ENCODE data around the gene PNMA6A.

DNA sequence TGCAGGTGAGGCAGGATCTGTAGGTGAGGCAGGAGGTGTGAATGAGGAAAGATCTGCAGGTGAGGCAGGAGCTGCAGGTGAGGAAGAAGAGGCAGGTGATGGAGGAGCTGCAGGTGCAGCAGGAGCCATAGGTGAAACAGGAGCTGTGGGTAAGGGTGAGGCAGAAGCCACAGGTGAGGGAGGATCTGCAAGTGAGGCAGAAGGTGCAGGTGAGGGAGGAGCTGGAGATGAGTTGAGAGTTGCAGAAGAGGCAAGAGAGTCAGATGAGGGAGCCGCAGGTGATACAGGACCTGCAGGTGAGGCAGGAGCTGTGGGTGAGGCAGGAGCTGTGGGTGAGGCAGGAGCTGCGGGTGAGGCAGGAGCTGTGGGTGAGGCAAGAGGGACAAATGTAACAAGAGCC is 43.1 kb upstream of the PNMA6A start:
- TF ChIP-seq, protein P1, sequence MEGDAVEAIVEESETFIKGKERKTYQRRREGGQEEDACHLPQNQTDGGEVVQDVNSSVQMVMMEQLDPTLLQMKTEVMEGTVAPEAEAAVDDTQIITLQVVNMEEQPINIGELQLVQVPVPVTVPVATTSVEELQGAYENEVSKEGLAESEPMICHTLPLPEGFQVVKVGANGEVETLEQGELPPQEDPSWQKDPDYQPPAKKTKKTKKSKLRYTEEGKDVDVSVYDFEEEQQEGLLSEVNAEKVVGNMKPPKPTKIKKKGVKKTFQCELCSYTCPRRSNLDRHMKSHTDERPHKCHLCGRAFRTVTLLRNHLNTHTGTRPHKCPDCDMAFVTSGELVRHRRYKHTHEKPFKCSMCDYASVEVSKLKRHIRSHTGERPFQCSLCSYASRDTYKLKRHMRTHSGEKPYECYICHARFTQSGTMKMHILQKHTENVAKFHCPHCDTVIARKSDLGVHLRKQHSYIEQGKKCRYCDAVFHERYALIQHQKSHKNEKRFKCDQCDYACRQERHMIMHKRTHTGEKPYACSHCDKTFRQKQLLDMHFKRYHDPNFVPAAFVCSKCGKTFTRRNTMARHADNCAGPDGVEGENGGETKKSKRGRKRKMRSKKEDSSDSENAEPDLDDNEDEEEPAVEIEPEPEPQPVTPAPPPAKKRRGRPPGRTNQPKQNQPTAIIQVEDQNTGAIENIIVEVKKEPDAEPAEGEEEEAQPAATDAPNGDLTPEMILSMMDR (IDR thresholded peaks at IDR 0.05; ENCODE audit: extremely low read depth in 1 of 2, insufficient read depth in 1 of 2, low read depth in 1 of 2, low read length in 2 of 2), result no peak
- no peak for TF ChIP-seq POLR2AphosphoS5 (IDR thresholded peaks at IDR 0.05; ENCODE audit: insufficient read depth, low read depth, low read length)
